NT2/D1 (cell line): Measurements from ENCODE around the gene TCF4.

ENCODE experiments used
- SUZ12 ChIP-seq: IDR thresholded peaks from 2 replicates; pipeline ENCODE4 v1.6.1; 2011; ENCODE audit not compliant: insufficient read length, insufficient read depth; ENCODE audit errors: extremely low read depth
- YY1 ChIP-seq: IDR thresholded peaks from 2 replicates; pipeline ENCODE4 v1.6.1; 2011; ENCODE audit not compliant: insufficient read length, insufficient read depth

GRCh38 chr18:55446996-55447671 is 140.9 kb downstream of the TCF4 start:
- no peak for TF ChIP-seq SUZ12
- TF ChIP-seq YY1: no peak
